ENCODE results near the gene ZCCHC14. TPM values are rescaled to one million over a fixed set of nuclear protein-coding genes. Genes with fewer than 3 reads are reported as not detected.

The ZCCHC14 gene
- polyA plus RNA-seq, 1 donor (not counting 4 experiments of a cell fraction or from before 2014, with no cell fraction given) = 3.6 TPM

DNA sequence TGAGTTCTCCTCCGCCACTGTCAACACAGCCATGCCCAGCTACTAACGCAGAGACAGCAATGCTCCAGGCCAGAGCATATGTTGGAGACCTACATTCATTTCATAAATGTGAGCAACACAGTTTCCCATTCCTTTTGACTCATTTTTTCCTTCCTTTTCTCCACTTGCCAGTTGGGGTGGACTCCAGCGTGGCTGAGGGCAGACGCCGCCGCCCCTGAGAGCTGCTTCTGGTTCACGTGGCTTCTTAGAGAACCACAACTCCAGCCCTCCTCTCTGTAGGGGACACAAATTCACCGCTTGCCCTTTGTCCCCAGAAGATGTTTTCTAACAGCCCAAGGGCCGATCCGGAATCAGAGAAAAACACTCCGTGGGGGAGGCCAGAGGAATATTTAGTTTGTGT is 45.8 kb upstream of the ZCCHC14 start:
- Histone ChIP-seq H3K9me3 (ENCODE audit: control insufficient read depth, low read depth, low read length) (no peaks in the 10 kb centered on the region), H3K36me3 (ENCODE audit: control insufficient read depth in 2 of 2, extremely low read depth in 1 of 2, insufficient read depth in 2 of 2, low read length in 2 of 2) (no peaks in the 10 kb centered on the region), H3K9me1 (ENCODE audit: control insufficient read depth, extremely low read depth, insufficient read depth, low read length) (no peaks in the 10 kb centered on the region), H3K9ac (ENCODE audit: control insufficient read depth, extremely low read depth, insufficient read depth, low read length) (no peak overlapping the region), H3K4me2 (ENCODE audit: control insufficient read depth, extremely low read depth, insufficient read depth, low read depth, low read length) (no peak overlapping the region), H3K4me3 (ENCODE audit: control insufficient read depth in 2 of 3, extremely low read depth in 1 of 3, insufficient read depth in 2 of 3, low read depth in 1 of 3, low read length in 3 of 3) (no peak overlapping the region), H3K4me1 (ENCODE audit: control insufficient read depth, extremely low read depth, insufficient read depth, low read length) (no peaks in the 10 kb centered on the region), H3K27me3 (ENCODE audit: control insufficient read depth, extremely low read depth, insufficient read depth, low read length) (peaks cover 46% of the 10 kb centered on the region), H2AFZ (ENCODE audit: control insufficient read depth, low read length) (no peak overlapping the region), H3K27ac (ENCODE audit: control insufficient read depth, insufficient read depth, low read length) (no peak overlapping the region), H4K20me1 (ENCODE audit: control insufficient read depth, extremely low read depth, insufficient read depth, low read length) (no peaks in the 10 kb centered on the region), H3K79me2 (ENCODE audit: control insufficient read depth, insufficient read depth, low read length) (no peaks in the 10 kb centered on the region)
- dilution Hi-C loops (cut with MboI; ENCODE audit: extremely low pct_ligation_motif_present, low sequenced_read_pairs) = no loop called here
- FAIRE-seq = no peak
- TF ChIP-seq EZH2 (IDR thresholded peaks at IDR 0.05; ENCODE audit: low read length) = no peak
- TF ChIP-seq, protein P1, sequence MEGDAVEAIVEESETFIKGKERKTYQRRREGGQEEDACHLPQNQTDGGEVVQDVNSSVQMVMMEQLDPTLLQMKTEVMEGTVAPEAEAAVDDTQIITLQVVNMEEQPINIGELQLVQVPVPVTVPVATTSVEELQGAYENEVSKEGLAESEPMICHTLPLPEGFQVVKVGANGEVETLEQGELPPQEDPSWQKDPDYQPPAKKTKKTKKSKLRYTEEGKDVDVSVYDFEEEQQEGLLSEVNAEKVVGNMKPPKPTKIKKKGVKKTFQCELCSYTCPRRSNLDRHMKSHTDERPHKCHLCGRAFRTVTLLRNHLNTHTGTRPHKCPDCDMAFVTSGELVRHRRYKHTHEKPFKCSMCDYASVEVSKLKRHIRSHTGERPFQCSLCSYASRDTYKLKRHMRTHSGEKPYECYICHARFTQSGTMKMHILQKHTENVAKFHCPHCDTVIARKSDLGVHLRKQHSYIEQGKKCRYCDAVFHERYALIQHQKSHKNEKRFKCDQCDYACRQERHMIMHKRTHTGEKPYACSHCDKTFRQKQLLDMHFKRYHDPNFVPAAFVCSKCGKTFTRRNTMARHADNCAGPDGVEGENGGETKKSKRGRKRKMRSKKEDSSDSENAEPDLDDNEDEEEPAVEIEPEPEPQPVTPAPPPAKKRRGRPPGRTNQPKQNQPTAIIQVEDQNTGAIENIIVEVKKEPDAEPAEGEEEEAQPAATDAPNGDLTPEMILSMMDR (optimal IDR thresholded peaks at IDR 0.05 in 1 of 3, IDR thresholded peaks at IDR 0.05 in 1 of 3, conservative IDR thresholded peaks at IDR 0.05 in 1 of 3; ENCODE audit: extremely low read depth in 1 of 3, insufficient read depth in 2 of 3, low read length in 3 of 3) = no peak
- no peak for DNase-seq (ENCODE audit: low read depth, low spot score)

DNA sequence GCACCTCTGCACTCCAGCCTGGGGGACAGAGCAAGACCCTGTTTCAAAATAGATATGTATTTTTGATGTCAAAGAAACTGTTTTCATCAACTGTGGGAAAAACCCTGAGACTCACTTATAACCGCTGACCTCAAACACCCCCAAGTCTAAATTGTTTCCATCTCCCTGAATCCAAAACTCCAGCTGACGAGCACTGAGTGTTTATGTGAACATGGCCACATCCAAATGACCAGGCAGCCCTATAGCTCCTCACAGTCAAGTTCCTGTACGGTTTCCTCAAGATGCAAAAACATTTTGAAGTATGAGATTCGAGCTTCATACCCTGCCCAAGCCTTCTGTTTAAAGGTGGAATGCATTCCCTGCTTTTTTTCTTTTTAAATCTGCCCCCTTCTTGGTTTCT is 45.3 kb upstream of the ZCCHC14 start:
- FAIRE-seq (no peak), DNase-seq (ENCODE audit: low read depth, low spot score) (no peak)
- Histone ChIP-seq H3K9ac (ENCODE audit: control insufficient read depth, extremely low read depth, insufficient read depth, low read length) (no peak overlapping the region), H3K9me1 (ENCODE audit: control insufficient read depth, extremely low read depth, insufficient read depth, low read length) (no peaks in the 10 kb centered on the region), H4K20me1 (ENCODE audit: control insufficient read depth, extremely low read depth, insufficient read depth, low read length) (no peaks in the 10 kb centered on the region), H3K27ac (ENCODE audit: control insufficient read depth, insufficient read depth, low read length) (no peak overlapping the region), H3K4me3 (ENCODE audit: control insufficient read depth in 2 of 3, extremely low read depth in 1 of 3, insufficient read depth in 2 of 3, low read depth in 1 of 3, low read length in 3 of 3) (no peak overlapping the region), H3K27me3 (ENCODE audit: control insufficient read depth, extremely low read depth, insufficient read depth, low read length) (peaks cover 41% of the 10 kb centered on the region), H2AFZ (ENCODE audit: control insufficient read depth, low read length) (no peak overlapping the region), H3K36me3 (ENCODE audit: control insufficient read depth in 2 of 2, extremely low read depth in 1 of 2, insufficient read depth in 2 of 2, low read length in 2 of 2) (no peaks in the 10 kb centered on the region), H3K4me1 (ENCODE audit: control insufficient read depth, extremely low read depth, insufficient read depth, low read length) (no peaks in the 10 kb centered on the region), H3K79me2 (ENCODE audit: control insufficient read depth, insufficient read depth, low read length) (no peaks in the 10 kb centered on the region), H3K4me2 (ENCODE audit: control insufficient read depth, extremely low read depth, insufficient read depth, low read depth, low read length) (no peak overlapping the region), H3K9me3 (ENCODE audit: control insufficient read depth, low read depth, low read length) (no peaks in the 10 kb centered on the region)
- dilution Hi-C loops (cut with MboI; ENCODE audit: extremely low pct_ligation_motif_present, low sequenced_read_pairs) = no loop called here
- TF ChIP-seq, protein P1 (optimal IDR thresholded peaks at IDR 0.05 in 1 of 3, IDR thresholded peaks at IDR 0.05 in 1 of 3, conservative IDR thresholded peaks at IDR 0.05 in 1 of 3; ENCODE audit: extremely low read depth in 1 of 3, insufficient read depth in 2 of 3, low read length in 3 of 3) = no peak
- TF ChIP-seq EZH2 (IDR thresholded peaks at IDR 0.05; ENCODE audit: low read length) = no peak

All from keratinocyte (primary cell).